Osteoblast (primary cell): ENCODE data around the gene TOR1A. TPM values are rescaled to one million over a fixed set of nuclear protein-coding genes. Genes with fewer than 3 reads are reported as not detected.

ENCODE experiments used
- DNase-seq: peaks from one replicate; pipeline ENCODE4 v3.0.0; 2011; ENCODE audit warnings: low spot score, mixed read lengths; ENCODE audit not compliant: insufficient read length; ENCODE audit errors: missing footprints
- H2AFZ ChIP-seq: 2 replicates; pipeline ENCODE4 v1.6.0; 2011; ENCODE audit warnings: mild to moderate bottlenecking, low read length
- H3K27ac ChIP-seq: 2 replicates; pipeline ENCODE4 v1.5.1; 2011; ENCODE audit warnings: mild to moderate bottlenecking, low read depth, low read length, moderate library complexity
- H3K27me3 ChIP-seq: 2 replicates; pipeline ENCODE4 v1.6.0; 2012; ENCODE audit warnings: mild to moderate bottlenecking, control low read depth, inconsistent platforms, low read length, moderate library complexity; ENCODE audit not compliant: insufficient read depth
- H3K36me3 ChIP-seq: 2 replicates; pipeline ENCODE4 v1.5.1; 2011; ENCODE audit warnings: mild to moderate bottlenecking, low read length, control low read depth, moderate library complexity; ENCODE audit not compliant: insufficient read depth
- H3K4me1 ChIP-seq: 2 replicates; pipeline ENCODE4 v1.5.1; 2011; ENCODE audit warnings: mild to moderate bottlenecking, low read length, control low read depth, moderate library complexity; ENCODE audit not compliant: insufficient read depth
- H3K4me2 ChIP-seq: 2 replicates; pipeline ENCODE4 v1.6.0; 2011; ENCODE audit warnings: mild to moderate bottlenecking, low read length; ENCODE audit not compliant: insufficient read depth
- H3K4me3 ChIP-seq: fragments of 200-600 bp; sonication (generic); 3 replicates; pipeline ENCODE4 v1.5.1; 2012; ENCODE audit warnings: mild to moderate bottlenecking, low read length, inconsistent platforms; ENCODE audit not compliant: insufficient read depth
- H3K79me2 ChIP-seq: 2 replicates; pipeline ENCODE4 v1.6.0; 2012; ENCODE audit warnings: mild to moderate bottlenecking, low read length, control low read depth, inconsistent platforms; ENCODE audit not compliant: insufficient read depth
- H3K9me3 ChIP-seq: 2 replicates; pipeline ENCODE4 v1.5.1; 2011; ENCODE audit warnings: low read depth, low read length, control low read depth
- H4K20me1 ChIP-seq: 2 replicates; pipeline ENCODE4 v1.6.0; 2012; ENCODE audit warnings: mild to moderate bottlenecking, low read length, control low read depth; ENCODE audit not compliant: insufficient read depth
- total RNA-seq: library from RNA; depleted of rRNA; stranded (reverse); fragments of >200 nt; gene quantifications from 2 replicates; pipeline ENCODE4 v1.2.3, GENCODE V29; 2012
- TF ChIP-seq, protein P1 (sequence below): IDR thresholded peaks from 2 replicates; pipeline ENCODE4 v1.5.1; 2011; ENCODE audit warnings: mild to moderate bottlenecking, low read depth, low read length, moderate library complexity; ENCODE audit errors: extremely low read depth

TOR1A gene
- total RNA-seq, 1 donor, result 52.1 TPM

DNA sequence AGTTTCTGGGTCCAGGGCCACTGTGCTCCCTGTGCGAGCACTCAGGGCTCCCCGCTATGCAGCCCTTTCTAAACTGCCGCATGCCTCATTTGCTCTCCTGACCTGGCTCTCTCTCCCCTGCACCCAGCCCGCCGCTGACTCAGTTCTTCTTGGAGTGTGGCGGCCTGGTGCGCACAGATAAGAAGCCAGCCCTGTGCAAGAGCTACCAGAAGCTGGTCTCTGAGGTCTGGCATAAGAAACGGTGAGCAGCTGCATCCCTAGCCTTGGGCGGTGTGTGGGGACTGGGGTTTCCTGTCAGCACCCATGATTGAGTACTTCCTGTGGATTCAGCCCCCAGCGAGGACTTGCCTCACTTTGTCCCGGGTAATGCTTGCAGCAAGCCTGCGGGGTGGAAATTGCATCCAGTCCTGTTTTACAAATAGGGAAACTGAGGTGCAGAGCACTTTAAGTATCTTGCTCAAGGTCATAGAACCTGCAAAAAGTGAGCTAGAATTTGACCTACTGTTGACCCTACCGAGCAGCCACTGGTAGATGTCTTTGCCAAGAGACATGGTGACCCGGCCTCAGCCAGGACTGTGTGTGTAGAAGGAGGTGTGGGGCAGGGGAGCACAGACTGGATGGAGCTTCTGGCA is 39.2 kb upstream of the TOR1A start:
- H4K20me1 ChIP-seq, result peaks cover 3% of the 10 kb centered on the region
- no peaks in the 10 kb centered on the region for H3K27me3 ChIP-seq
- H3K4me1 ChIP-seq, result no peaks in the 10 kb centered on the region
- TF ChIP-seq, protein P1, sequence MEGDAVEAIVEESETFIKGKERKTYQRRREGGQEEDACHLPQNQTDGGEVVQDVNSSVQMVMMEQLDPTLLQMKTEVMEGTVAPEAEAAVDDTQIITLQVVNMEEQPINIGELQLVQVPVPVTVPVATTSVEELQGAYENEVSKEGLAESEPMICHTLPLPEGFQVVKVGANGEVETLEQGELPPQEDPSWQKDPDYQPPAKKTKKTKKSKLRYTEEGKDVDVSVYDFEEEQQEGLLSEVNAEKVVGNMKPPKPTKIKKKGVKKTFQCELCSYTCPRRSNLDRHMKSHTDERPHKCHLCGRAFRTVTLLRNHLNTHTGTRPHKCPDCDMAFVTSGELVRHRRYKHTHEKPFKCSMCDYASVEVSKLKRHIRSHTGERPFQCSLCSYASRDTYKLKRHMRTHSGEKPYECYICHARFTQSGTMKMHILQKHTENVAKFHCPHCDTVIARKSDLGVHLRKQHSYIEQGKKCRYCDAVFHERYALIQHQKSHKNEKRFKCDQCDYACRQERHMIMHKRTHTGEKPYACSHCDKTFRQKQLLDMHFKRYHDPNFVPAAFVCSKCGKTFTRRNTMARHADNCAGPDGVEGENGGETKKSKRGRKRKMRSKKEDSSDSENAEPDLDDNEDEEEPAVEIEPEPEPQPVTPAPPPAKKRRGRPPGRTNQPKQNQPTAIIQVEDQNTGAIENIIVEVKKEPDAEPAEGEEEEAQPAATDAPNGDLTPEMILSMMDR, result no peak
- H3K27ac ChIP-seq, result no peak overlapping the region
- no peaks in the 10 kb centered on the region for H3K79me2 ChIP-seq
- H2AFZ ChIP-seq, result no peak overlapping the region
- no peak overlapping the region for H3K4me3 ChIP-seq
- H3K36me3 ChIP-seq, result peaks cover 50% of the 10 kb centered on the region
- no peak for DNase-seq
- no peak overlapping the region for H3K4me2 ChIP-seq
- H3K9me3 ChIP-seq, result no peaks in the 10 kb centered on the region

DNA sequence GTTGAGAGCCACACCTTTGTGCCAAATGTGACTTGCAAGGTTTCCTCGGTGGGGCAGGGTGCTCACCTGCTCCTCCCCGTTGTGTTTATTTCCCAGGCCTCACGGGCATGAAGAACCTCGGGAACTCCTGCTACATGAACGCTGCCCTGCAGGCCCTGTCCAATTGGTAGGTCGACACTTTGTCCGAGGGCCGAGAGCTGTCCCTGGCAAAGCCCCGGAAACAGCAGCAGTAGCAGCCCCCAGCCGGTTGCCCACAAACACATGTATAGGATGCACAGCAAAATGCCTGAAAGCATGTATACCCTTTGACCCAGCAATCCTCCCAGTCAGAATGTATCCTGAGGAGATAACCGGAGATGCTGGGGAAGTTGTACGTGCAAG is 37.5 kb upstream of the TOR1A start:
- no peak for DNase-seq
- H3K27ac ChIP-seq, result no peak overlapping the region
- H3K4me2 ChIP-seq, result no peak overlapping the region
- H3K36me3 ChIP-seq, result peaks cover 58% of the 10 kb centered on the region
- no peaks in the 10 kb centered on the region for H3K9me3 ChIP-seq
- no peak overlapping the region for H3K4me3 ChIP-seq
- TF ChIP-seq, protein P1, result no peak
- no peaks in the 10 kb centered on the region for H3K79me2 ChIP-seq
- no peaks in the 10 kb centered on the region for H3K4me1 ChIP-seq
- H4K20me1 ChIP-seq, result peaks cover 3% of the 10 kb centered on the region
- H3K27me3 ChIP-seq, result no peaks in the 10 kb centered on the region
- H2AFZ ChIP-seq, result no peak overlapping the region

DNA sequence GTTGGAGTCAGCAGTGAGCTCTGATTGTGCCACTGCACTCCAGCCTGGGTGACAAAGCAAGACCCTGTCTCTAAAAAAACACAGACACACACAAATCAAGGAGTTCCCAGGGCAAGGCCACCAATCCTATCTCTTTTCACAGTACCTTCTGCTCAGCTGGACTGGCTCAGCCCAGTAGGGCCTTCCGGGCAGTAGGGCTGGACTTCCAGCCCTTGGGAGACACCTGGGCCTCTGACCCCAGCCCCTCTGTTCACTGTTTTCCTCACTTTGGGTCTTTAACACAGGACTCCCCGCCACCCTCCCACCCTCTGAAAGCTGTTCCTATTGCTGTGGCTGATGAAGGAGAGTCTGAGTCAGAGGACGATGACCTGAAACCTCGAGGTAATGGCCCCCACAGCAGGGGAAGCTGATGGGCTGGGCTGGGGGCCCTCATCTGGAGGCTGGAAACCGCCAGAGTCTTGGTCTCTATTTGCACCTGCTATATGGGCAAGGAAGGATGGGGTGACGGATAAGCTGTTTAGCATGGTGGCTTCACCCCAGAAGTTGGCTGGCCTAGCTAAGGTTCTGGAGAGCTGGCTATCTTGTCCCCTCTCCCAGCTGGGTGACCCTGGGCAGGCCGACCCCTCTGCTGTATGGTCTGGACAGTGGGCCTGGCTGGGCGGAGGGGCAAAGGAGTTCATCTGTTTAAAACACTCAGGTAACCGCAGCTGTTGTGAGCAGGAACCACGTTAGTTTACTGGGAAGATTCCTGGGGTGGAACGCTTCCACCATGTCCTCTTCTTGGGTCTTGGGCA is 36.9 kb upstream of the TOR1A start:
- TF ChIP-seq, protein P1, result no peak

More for the DNA sequence above, 36.9 kb upstream of the TOR1A start:
- Histone ChIP-seq H3K79me2 (no peaks in the 10 kb centered on the region), H2AFZ (no peak overlapping the region), H3K36me3 (peaks cover 56% of the 10 kb centered on the region), H3K27ac (no peak overlapping the region), H3K4me3 (no peak overlapping the region), H4K20me1 (peaks cover 3% of the 10 kb centered on the region), H3K4me1 (no peaks in the 10 kb centered on the region), H3K27me3 (no peaks in the 10 kb centered on the region), H3K4me2 (no peak overlapping the region), H3K9me3 (no peaks in the 10 kb centered on the region)
- DNase-seq, result no peak
